ENCODE measurements around the gene MARF1. TPM values are rescaled to one million over a fixed set of nuclear protein-coding genes. Genes with fewer than 3 reads are reported as not detected.

MARF1 gene
- total and polyA plus RNA-seq, 9 donors: 23.1 to 95.7 (median 71.8) TPM

DNA sequence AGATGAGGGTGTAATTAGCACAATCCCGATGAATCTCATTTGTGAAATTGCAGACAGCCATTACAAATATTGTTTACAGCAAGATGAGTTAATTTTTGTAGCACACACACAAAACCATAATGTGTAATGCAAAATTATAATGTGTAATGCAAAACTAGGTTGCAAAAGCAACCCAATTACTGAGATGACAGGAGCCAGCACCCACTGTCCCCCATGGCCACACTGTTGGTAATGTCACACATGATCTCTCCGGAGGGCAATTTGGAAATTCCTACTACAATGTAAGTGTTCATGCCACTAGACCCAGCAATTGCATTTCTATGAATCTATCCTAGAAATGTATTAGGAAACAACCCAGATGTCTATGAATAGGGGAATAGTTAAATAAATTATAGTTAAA is 76.9 kb downstream of the MARF1 start:
- Histone ChIP-seq H3K36me3 (no peaks in the 10 kb centered on the region), H3K4me3 (no peak overlapping the region)

GRCh38 chr16:15564604-15565339 is 78.2 kb downstream of the MARF1 start:
- no peaks in the 10 kb centered on the region for H3K9me3 ChIP-seq
- 85 to 92% (median 91%) methylated on average over 7 of the region's 7 CpGs for WGBS, 3 donors

More for the DNA sequence above, 76.9 kb downstream of the MARF1 start:
- no peak overlapping the region for H3K27ac ChIP-seq
- intact Hi-C loops (cut with DNase I): no loop called here
- no peaks in the 10 kb centered on the region for H3K9me3 ChIP-seq
- WGBS, 3 donors: 96 to 98% (median 97%) methylated on average over 2 of the region's 2 CpGs
- no peak for DNase-seq
- no peaks in the 10 kb centered on the region for H3K27me3 ChIP-seq
- no peak for TF ChIP-seq POLR2A (IDR thresholded peaks at IDR 0.05)
- TF ChIP-seq EP300 (IDR thresholded peaks at IDR 0.05): no peak
- TF ChIP-seq, protein P1, sequence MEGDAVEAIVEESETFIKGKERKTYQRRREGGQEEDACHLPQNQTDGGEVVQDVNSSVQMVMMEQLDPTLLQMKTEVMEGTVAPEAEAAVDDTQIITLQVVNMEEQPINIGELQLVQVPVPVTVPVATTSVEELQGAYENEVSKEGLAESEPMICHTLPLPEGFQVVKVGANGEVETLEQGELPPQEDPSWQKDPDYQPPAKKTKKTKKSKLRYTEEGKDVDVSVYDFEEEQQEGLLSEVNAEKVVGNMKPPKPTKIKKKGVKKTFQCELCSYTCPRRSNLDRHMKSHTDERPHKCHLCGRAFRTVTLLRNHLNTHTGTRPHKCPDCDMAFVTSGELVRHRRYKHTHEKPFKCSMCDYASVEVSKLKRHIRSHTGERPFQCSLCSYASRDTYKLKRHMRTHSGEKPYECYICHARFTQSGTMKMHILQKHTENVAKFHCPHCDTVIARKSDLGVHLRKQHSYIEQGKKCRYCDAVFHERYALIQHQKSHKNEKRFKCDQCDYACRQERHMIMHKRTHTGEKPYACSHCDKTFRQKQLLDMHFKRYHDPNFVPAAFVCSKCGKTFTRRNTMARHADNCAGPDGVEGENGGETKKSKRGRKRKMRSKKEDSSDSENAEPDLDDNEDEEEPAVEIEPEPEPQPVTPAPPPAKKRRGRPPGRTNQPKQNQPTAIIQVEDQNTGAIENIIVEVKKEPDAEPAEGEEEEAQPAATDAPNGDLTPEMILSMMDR (IDR thresholded peaks at IDR 0.05): no peak
- H3K4me1 ChIP-seq (ENCODE audit: insufficient read depth): peaks cover 3% of the 10 kb centered on the region

GRCh38 chr16:15559176-15559575 is 83.8 kb downstream of the MARF1 start:
- Histone ChIP-seq H3K9me3 (no peaks in the 10 kb centered on the region), H3K27ac (no peak overlapping the region), H3K36me3 (no peaks in the 10 kb centered on the region), H3K27me3 (no peaks in the 10 kb centered on the region), H3K4me3 (no peak overlapping the region), H3K4me1 (ENCODE audit: insufficient read depth) (peaks cover 1% of the 10 kb centered on the region)
- DNase-seq: no peak
- intact Hi-C loops (cut with DNase I): no loop called here
- 93 to 96% (median 95%) methylated on average over 4 of the region's 4 CpGs for WGBS, 3 donors
- TF ChIP-seq POLR2A (IDR thresholded peaks at IDR 0.05): no peak
- TF ChIP-seq, protein P1 (IDR thresholded peaks at IDR 0.05): no peak
- no peak for TF ChIP-seq EP300 (IDR thresholded peaks at IDR 0.05)

More at GRCh38 chr16:15564604-15565339, 78.2 kb downstream of the MARF1 start:
- no peak for DNase-seq
- intact Hi-C loops (cut with DNase I): no loop called here
- no peak for TF ChIP-seq POLR2A (IDR thresholded peaks at IDR 0.05)
- TF ChIP-seq, protein P1 (IDR thresholded peaks at IDR 0.05): no peak
- TF ChIP-seq EP300 (IDR thresholded peaks at IDR 0.05): no peak
- no peaks in the 10 kb centered on the region for H3K36me3 ChIP-seq
- no peaks in the 10 kb centered on the region for H3K27me3 ChIP-seq
- no peak overlapping the region for H3K4me3 ChIP-seq
- H3K4me1 ChIP-seq (ENCODE audit: insufficient read depth): peaks cover 3% of the 10 kb centered on the region
- no peak overlapping the region for H3K27ac ChIP-seq

DNA sequence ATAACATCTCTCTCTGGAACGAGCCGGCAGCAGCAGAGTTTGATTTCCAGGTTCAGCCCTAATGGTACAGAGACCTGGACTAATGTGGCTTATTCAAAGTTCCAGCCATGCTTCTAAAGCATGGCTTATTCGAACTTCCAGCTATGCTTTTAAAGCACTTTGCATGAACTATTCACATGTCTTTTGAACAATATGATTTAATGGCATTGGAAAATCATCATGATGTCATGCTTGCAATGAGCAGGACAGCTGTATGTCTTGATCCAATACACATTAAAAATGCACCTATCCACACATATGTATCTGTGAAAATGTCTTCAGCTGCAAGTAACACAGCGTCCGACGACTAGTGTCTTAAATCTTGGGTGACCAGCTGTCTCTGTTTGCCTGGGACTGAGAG is 85.7 kb downstream of the MARF1 start:
- H3K27ac ChIP-seq: no peak overlapping the region
- TF ChIP-seq EP300 (IDR thresholded peaks at IDR 0.05) (no peak), POLR2A (IDR thresholded peaks at IDR 0.05) (no peak)
- TF ChIP-seq, protein P1 (IDR thresholded peaks at IDR 0.05): no peak
- no peaks in the 10 kb centered on the region for H3K27me3 ChIP-seq
- intact Hi-C loops (cut with DNase I): no loop called here
- 82 to 84% (median 82%) methylated on average over 6 of the region's 6 CpGs for WGBS, 3 donors
- no peak overlapping the region for H3K4me3 ChIP-seq
- H3K4me1 ChIP-seq (ENCODE audit: insufficient read depth): peaks cover 4% of the 10 kb centered on the region
- H3K36me3 ChIP-seq: no peaks in the 10 kb centered on the region
- H3K9me3 ChIP-seq: no peaks in the 10 kb centered on the region
- no peak for DNase-seq
